GM19043 (cell line): ENCODE data around the gene RASA3.
"Not testable (repeated sequence)": the region's sequence is repeated elsewhere in the genome, so short reads cannot be mapped to it uniquely, and the experiment has no call there.

Source experiments
- ATAC-seq: cut with Tn5 transposase; IDR thresholded peaks from one replicate; pipeline ENCODE4 v1.9.1; 2021; ENCODE audit warnings: low read depth; ENCODE audit not compliant: unreplicated experiment

RASA3 gene

DNA sequence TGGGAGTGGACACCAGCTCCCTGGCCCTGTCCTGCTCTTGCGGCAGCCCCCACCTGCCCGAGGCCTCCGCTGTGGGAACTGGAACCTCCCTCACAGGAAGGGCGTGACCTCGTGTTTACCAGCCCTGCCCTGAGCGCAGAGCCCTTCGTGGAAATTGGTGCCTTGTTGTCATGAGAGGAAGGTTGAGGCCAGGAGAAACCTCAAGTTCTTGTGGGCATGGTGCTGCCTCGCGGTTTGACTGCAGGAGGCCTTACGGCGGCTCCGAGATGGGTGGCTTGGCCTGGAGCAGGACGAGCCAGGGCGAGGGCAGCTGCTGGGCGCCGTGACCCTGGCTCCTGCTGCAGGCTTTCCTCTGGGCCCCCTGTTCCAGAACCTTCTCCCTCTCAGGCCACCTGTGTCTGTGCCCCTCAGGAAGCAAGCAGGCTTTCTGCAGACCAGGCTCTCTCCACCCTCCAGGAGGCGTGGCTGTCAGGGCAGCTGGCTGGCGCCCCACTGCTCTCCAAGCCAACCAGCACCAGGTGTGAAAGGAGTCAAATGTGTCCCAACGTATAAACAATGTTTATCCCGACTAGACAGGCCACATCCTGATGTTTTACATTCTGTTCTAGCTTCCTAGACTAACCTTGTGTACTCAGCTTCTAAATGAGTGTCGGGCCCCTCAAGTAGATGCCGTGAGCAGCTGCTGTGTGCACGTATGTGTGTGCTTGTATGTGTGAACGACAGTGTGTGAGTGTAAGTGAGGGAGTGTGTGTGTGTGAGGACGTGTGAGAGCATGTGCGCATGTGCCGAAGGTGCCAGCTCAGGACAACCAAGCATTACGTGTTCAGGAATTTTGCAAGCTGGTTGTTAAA lies 10.4 kb upstream of the RASA3 start:
- ATAC-seq = no peak

DNA sequence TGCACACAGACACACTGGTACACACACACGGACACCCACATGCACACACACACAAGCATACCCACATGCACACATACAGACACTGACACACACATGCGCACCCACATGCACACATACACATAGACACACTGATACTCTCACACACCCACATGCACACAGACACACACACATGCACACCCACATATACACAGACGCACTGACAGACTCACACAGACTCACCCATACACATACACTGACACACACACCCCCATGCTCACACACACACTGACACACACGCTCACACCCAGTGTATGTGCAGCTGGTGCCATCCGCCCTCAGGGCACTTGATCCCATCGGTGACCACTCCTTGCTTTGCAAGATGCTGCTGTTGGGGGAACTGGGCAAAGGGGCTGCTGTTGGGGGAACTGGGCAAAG lies 9.7 kb upstream of the RASA3 start:
- no peak for ATAC-seq

DNA sequence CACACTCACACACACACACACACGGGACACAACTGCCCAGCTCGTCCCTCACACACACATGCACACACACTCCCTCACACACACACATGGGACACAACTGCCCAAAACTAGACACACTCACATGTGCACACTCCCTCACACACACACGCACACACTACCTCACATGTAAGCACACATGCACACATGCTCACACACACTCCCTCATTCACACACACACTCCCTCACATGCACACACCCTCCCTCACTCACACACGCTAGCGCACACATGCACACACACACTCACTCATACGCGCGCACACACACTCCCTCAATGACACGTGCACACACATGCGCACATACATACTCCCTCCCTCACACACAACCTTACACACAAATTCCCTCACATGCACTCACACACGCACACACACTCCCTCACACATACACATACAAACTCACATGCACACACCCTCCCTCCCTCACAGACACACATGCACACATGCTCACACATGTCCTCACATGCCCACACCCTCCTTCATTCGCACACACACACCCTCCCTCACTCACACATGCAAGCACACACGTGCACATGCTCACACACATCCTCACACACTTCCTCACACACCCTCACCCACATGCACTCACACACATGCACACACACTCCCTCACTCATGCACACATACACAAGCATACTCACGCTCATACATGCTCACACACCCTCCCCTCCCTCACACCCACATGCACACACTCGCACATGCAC lies 9.0 kb upstream of the RASA3 start:
- ATAC-seq = no peak

DNA sequence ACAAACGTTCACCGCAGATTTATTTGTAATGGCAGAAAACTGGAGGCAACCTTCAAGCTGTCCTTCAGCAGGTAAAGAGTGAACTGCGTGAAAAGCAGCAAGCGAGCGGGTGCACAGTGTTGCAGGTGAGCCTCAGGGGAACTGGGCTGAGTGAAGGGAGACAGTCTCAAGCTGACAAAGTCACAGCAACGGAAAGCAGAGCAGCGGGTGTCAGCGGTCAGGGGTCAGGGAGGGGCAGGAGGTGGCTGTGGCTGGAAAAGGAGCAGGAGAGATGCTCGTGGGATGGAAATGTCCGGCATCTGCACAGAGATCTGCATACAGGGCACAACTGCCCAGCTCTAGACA lies 8.5 kb upstream of the RASA3 start:
- ATAC-seq = no peak

DNA sequence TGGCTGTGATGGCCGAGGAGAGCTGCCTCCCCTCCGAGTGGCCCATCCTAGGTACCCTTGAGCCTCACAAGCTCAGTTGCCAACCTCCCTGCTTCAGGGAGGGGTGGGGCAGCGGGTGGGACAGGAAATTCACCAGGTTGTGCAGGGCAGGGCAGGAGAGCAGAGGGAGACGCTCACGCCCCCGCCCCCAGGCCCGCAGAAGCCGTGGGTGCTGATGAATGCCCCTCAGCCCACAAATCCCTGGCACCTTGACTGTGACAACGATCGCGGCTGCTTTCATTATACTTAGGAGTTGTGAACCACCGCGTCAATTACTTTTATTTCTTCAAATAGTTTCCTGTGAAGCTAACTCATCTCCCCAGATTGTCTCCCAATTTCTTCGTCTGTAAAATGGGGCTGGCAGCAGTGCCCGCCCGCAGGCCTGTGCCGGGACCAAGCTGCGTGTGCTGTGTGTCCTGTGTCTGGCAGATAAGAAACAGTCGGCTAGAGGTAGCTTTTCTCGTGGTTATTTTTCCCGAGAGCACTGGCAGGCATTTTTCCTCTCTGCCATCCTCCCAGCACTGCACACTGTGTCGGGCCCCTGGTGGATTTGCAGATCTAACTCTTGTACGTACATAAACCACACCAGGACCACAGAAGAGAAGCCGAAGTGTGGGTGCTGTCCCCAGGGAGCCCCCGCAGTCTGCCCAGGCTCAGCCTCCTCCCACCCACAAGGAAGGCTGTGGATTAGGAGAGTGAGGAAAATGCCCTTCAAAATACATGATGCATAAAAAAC lies 7.9 kb upstream of the RASA3 start:
- no peak for ATAC-seq

DNA sequence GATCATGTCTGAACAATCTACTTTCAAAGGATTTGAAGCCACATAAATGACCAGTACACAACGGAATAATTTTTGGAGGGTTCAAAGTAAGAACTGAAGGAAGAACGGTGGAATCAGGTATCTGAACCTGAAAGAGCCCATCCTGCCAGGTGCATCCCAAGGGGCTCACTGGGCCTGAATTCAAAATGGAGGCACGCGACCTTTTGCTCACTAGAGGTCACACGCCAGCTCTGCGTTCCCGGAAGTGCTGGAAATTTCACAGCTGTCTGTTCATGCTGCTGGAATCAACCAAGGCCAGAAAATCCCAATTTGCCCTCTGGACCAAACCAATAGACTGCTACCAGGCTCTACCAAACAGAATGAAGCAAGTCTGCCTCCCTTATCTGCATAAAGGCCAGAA lies 4.2 kb upstream of the RASA3 start:
- ATAC-seq = no peak

DNA sequence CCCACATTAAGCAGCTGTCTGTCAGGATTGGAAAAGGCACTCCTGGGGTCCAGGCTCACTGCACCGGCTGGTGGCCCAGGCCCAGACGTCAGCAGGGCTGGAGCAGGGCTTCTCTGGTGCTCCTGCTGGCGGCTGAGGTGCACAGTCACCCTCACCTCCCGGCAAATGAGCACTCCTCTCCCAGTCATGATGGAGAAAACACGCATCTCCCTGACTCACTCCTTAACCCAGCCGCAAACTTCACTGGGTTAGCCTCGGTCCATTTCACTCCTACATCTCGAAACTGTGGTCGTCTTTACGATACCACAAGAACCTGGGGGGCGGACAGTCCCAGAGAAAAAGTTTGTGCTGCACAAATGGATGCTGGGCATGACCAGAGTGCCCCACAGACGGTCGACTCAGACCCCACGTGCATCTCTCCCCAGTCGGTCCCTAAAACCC lies 3.3 kb upstream of the RASA3 start:
- no peak for ATAC-seq

DNA sequence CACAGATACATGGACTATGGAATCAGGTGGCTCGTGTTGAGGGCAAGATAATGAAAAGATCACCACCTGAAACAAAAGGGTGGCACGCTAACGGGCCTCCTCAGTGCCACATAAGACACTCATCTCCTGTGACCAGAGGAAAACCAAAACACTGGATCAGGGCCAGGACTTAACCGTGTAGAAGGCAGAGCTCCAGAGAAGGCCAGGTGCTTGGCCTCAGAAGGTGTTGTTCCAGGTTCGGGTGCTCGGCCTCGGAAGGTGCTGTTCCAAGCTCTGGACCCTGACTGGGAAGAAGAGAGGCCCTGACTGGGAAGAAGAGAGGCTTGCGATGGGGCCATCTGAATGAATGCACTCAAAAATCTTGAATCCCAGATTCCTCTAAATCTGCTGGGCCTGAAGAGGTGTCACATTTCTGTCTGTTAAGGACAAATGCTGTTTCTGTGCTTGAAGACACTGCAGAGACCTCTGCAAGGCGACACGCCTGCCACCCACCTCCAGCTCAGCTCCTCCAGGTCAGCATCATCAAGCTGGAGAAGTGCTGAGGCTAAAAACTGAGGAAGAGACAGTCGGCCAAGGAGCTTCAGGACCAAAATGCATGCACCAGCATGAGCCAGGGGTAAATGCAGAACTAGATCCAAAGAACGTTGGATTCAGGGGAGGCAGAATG lies 2.7 kb upstream of the RASA3 start:
- ATAC-seq = no peak

DNA sequence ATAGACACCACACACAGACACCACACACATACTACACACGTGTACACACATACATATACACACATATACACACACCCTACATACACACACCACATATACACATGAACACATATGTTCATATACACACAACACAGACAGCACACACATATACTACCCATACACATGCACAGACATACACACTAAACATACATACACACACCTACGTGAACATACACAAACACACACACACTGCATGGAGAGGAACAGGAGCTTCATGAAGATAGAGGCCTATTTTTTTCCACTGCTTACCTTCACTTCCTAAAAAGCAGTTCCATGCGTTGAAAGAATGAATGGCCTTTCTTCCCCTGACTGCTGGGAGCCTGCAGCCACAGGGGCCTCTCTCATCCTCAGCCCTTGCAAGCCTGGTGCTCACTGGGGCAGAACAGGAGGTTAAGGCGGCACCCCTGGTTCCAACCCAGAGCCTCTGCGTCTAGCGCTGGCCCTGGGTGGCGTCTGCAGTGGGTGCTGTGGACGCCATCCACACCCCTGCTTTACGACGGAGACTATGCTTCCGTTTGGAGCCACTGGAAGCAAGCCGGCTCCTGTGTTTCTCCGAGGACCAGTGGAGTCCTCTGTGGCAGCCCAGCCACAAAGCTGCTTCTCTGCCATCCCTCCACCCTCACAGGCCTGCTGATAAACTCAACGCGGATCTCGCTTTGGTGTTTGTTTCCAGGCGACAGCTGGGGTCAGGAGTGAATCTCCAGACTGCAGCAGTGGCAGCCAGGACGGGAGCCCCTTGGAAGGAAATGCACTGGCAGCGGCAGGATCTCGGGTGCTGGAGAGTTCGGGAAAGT lies 1.9 kb upstream of the RASA3 start:
- ATAC-seq = no peak

DNA sequence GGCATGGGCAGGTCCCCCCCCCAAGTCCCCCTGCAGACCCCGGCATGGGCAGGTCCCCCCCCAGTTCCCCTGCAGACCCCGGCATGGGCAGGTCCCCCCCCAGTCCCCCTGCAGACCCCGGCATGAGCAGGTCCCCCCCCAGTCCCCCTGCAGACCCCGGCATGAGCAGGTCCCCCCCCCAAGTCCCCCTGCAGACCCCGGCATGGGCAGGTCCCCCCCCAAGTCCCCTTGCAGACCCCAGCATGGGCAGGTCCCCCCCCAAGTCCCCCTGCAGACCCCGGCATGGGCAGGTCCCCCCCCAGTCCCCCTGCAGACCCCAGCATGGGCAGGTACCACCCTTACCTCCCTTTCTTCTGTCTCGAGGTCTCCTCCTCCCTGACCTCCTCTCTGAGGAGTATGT lies 1.1 kb upstream of the RASA3 start:
- ATAC-seq = not testable (repeated sequence)

DNA sequence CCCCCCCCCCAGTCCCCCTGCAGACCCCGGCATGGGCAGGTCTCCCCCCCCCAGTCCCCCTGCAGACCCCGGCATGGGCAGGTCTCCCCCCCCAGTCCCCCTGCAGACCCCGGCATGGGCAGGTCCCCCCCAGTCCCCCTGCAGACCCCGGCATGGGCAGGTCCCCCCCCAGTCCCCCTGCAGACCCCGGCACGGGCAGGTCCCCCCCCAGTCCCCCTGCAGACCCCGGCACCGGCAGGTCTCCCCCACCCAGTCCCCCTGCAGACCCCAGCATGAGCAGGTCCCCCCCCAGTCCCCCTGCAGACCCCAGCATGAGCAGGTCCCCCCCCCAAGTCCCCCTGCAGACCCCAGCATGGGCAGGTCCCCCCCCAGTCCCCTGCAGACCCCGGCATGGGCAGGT lies 703 bp upstream of the RASA3 start:
- not testable (repeated sequence) for ATAC-seq

DNA sequence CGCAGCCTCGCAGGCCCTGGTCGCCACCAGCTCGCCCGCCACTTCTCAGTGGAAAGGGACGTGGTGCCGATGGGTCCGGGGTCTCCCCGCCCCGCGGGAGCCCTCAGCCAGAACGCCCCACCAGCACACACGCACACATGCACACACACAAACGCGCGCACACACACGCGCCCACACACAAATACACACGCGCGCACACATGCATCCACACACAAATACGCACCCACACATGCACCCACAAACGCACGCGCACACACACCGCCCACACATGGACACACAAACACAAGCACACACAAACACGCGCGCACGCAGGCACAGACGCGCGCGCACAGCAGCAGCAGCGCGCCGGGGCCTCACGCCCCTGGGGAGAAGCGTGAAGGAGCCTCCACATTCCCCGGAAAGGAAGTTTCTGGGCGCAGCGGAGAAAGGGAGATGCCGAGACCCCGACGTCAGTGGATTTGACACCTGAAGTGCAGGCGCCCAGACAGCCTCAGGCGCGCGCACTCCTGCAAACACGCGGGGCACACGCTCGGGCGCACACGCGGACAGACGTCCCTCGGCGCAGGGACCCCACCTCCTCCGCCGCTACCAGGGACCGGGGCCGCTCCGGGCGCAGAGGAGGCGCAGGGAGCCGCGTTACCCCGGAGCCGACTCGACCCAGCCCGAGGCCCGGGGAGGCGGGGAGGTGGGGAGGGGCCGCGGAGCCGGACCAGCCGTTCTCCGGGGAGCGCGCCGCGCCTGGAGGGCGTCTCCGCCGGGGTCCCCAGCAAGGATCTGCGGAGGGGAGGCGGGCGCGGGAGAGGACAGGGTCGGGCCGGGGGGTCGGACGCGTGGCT lies 622 bp downstream of the RASA3 start:
- peak; percentile 5 for ATAC-seq

DNA sequence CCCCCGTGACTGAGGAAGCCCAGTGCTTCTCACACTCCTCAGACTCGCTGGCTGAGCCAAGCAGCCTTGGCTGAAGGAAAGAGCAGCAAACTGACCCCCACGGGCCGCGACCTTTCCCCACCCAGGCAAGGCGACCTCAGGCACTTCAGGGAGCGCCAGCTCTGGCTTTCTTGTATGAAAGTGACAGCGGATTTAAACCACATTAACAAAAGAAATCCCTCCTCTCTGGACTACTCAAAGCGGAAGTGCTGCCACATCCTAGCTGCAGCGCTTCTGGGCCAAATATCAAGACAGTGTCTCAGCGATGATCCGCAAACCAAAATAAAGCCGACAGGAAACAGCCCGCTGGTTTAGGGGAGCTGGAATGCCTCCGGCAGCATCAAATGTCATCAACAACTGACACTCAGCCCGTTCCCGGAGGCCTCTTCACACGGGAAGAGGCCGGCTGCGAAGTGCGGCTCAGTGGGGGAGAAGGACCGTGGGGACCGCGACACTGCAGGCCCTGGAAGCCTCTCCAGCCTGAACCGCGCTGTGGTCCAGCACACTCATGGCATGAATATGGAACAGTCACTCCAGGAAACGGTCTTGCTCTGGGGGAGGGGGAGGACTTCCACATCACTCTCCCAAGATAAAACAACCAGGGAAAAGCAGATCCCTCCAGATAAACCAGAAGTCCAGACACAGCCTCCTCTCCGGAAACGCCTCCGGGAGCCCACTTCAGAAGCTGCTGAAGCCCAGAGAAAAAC lies 1.4 kb downstream of the RASA3 start:
- ATAC-seq = peak; percentile 25

DNA sequence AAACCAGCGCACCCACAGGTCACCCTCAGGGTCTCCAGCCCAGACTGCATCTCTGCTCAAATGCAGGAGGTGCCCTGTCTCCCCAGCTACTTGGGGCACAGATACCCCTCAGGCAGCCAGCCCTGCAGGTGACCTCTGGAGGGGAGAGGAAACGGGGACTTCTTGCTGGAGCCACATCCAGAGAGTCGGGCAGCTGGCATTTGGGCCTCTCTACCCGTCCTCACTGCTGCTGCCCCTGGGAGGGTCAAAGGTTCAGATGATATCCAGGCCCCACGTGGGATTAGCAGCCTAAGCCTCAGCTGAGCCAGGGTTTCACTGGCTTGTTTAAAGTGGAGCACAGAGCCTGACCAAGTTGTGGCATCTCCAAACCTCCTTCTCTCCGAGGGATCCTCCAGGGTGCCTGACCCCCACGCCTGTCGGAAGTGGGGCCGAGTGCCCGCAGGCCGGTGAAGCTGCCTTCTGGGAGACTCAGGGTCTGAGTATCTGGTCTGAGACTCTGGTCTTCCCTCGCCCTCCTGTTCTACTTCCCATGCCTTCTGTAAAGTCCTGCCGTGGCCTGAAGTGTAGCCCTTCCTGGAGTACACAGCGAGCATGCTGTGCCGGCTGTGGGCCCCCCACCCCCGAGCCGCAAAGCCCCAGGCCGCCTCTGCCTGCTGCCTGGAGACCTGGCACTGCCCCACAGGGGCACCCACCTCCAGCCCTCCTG lies 2.1 kb downstream of the RASA3 start:
- ATAC-seq = no peak

DNA sequence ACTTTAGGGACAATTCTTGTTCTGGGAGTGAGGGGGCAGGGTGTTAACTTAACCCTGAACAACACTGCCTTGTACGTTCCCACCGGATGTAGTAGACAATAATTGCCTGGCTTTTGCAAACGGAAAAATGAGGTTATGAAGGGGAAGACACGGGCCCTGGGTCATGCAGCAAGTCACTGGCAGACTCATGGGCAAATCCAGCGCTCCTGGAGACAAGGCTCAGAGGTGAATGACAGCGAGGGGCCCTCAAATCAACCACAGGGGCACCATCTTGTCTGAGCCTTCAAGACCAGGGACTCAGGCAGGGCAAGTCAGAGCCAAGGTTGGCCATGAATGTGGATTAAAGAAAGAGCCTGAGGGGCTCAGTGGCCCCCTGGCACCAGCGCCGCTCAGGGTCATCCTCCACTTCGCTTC lies 2.8 kb downstream of the RASA3 start:
- ATAC-seq = no peak

DNA sequence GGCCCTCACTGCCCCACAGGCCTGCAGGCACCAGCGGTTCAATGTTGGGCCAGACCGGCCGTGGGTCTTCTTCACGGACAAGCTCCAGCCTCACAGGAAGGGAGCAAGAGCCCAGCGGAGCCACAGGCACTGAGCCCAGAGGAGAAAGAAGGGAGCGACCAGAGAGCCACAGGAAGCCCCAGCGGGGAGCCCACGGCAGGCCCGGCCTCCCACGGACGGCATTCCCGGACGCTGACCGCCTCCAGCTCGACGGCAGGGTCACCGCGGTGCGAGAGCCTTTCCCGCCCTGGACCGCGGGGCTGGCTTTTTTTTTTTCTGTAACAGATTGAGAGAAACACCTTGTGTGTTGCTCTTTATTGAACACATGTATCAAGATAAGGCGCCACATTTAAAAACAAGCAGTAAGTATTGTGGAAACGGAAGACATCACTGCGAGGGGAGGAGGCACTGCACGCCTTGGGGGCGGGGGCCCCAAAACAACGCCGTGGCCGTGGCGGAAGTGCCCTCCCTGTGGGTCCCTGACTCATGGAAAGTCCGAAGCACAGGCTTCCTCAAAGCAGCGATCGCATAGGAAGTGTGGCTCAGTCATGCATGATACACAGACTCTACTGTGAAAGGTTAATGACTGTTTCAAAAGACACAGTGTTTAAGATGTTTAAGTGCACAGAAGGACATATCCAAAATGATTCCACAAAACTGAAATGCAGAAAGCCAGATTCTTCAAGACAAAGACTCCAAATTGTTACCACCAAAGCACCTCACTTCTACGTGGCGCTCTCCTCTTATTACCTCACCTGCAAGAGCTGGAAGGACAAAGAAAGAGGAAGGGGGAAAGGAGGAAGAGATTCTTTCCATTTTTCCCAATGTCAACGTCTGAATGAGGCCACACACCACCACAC lies 3.5 kb downstream of the RASA3 start:
- peak; percentile 53 for ATAC-seq

DNA sequence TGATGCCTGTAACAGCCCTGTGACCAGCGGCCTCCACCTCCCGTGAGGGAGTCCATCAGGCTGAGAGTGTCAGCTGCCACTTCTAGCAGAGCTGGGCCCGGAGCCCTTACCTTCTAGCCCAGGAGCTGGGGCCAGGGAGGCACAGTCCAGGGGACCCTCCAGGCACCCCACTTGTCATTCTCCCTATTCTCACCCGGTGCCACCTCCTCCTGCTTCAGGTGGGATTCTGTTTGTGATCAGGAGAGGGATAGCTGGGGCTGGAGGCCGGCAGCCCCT lies 4.1 kb downstream of the RASA3 start:
- no peak for ATAC-seq
